Measurements from ENCODE around the gene PRDM16. TPM values are rescaled to one million over a fixed set of nuclear protein-coding genes. Genes with fewer than 3 reads are reported as not detected.

The PRDM16 gene
- total RNA-seq, 2 experiments from 2014 or later, result 0.18 to 0.21 TPM

DNA sequence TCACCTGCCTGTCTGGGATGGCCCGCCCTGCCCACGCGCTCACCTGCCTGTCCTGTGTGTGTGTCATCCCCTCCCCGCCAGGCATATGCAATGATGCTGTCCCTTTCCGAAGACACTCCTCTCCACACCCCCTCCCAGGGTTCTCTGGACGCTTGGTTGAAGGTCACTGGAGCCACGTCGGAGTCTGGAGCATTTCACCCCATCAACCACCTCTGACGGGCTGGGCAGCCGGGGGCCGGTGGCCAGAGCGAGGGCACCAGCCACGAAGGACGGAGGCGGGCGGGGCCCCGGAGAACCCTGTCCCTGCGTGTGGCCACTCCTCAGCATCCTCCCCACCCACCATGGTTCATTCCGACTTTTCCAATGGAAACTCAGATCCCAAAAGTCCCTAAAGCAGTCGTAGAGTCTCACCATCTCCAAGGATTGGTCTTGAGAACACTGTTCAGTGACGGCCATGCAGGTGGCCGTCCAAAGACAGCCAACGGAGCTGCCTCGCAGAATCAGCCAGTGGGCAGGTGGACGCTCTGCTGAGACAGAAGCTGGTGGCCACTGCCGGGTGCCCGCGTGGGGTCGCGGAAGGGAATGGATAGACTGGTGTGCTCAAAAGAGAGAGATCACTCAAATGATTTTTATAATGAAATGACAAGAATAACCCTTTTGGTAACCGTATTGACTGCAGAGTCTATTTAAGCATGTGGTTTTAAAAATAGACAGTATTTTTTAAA lies 364.8 kb downstream of the PRDM16 start:
- DNase-seq, result no peak

DNA sequence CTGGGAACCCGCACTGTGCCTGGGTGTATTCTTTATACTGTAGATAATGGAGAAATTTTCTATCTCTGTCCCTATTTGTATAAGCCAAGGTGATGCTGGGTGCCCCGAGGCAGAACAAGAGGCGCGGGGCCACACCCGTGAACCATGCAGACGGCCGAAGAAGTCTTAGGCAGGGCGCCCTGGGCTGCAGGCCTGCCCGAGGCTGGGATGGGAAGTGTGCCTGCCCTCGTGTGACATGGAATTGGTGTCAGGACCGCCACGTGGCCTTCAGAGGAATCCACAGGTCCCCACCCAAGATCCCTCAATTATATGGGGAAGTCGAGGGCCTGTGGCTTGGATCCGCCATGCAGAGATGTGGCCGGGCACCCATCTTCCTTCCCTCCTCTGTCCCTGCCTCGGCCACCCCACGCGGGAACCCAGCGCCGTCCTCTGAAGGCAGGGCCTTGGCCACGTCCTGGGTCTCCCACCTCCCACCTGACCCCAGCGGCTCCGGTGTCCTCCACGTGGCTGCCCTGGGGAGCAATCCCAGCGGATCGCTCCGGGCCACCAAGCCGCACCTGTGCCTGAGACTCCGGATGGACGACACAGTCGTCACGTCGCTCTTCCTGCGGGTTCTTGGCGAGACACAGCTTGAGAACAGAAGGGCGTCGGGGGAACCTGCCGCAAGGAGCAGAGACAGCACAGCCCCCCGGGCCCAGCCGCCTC lies 365.6 kb downstream of the PRDM16 start:
- Mint-ChIP-seq H3K36me3 (ENCODE audit: low read depth) (no peaks in the 10 kb centered on the region), H3K27ac (no peak overlapping the region), H3K4me3 (no peak overlapping the region), H3K4me1 (ENCODE audit: low read depth) (no peaks in the 10 kb centered on the region), H3K9me3 (ENCODE audit: insufficient read depth) (no peaks in the 10 kb centered on the region), H3K27me3 (ENCODE audit: low read depth) (no peaks in the 10 kb centered on the region)
- ATAC-seq (no peak), DNase-seq (no peak)
- ChIA-PET CTCF (no interaction called here), POLR2A (no interaction called here)

More for the DNA sequence above, 364.8 kb downstream of the PRDM16 start:
- ChIA-PET POLR2A (no interaction called here), CTCF (no interaction called here)
- no peaks in the 10 kb centered on the region for H3K4me1 Mint-ChIP-seq (ENCODE audit: low read depth)
- ATAC-seq, result no peak
- no peaks in the 10 kb centered on the region for H3K27me3 Mint-ChIP-seq (ENCODE audit: low read depth)
- no peaks in the 10 kb centered on the region for H3K9me3 Mint-ChIP-seq (ENCODE audit: insufficient read depth)
- H3K4me3 Mint-ChIP-seq, result no peak overlapping the region
- no peak overlapping the region for H3K27ac Mint-ChIP-seq
- H3K36me3 Mint-ChIP-seq (ENCODE audit: low read depth), result no peaks in the 10 kb centered on the region

DNA sequence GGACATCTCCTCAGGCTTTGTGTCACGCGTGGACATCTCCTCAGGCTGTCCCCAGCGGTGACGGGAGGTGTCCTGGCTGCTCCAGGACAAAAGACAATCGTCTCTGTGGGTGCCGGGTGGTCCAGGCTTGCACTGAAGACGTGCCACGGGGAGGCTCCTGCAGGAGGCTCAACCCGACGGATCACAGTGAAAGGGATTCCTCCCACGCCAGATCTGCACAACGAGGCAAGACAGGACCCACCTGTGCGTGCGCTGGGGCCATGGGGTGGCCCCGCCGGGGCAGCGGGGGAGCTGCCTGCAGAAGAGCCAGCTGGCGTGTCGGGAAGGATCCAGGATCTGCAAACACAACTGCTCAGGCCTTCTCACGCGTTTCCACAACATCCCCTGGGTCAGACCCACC lies 366.7 kb downstream of the PRDM16 start:
- H3K9me3 Mint-ChIP-seq (ENCODE audit: insufficient read depth), result no peaks in the 10 kb centered on the region
- no peaks in the 10 kb centered on the region for H3K27me3 Mint-ChIP-seq (ENCODE audit: low read depth)
- H3K4me1 Mint-ChIP-seq (ENCODE audit: low read depth), result no peaks in the 10 kb centered on the region
- no peak overlapping the region for H3K27ac Mint-ChIP-seq
- no peak overlapping the region for H3K4me3 Mint-ChIP-seq
- ATAC-seq (no peak), DNase-seq (no peak)
- ChIA-PET CTCF (no interaction called here), POLR2A (no interaction called here)
- no peaks in the 10 kb centered on the region for H3K36me3 Mint-ChIP-seq (ENCODE audit: low read depth)

GRCh38 chr1:3436451-3436850 lies 367.4 kb downstream of the PRDM16 start:
- H3K27ac Mint-ChIP-seq, result no peak overlapping the region
- DNase-seq, result no peak

DNA sequence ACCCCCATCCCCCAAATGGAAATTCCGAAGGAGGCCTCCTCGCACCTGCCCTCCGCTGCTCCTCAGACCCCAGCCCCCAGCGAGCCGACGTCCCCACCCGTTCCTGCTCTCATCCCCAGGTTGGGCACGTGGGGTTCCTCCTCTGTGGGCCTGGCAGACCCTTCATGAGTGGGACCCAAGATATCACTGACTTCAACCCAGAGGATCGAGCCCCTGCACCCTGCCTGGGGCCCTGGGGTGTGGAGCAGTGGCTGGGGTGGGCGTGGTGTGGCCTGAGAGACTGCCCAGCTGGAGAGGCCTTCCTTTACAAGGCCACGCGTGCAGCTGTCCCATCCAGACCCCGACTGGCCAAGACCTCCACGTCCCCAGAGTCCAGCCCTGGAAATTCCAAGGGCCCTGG lies 367.9 kb downstream of the PRDM16 start:
- CTCF ChIA-PET, result interaction anchor here (1.0 kb wide), 1 partner anchor 16 kb away, joined by 3 read pairs; no protein-coding TSS in a partner anchor
- Mint-ChIP-seq H3K4me3 (no peak overlapping the region), H3K27ac (no peak overlapping the region), H3K4me1 (ENCODE audit: low read depth) (no peaks in the 10 kb centered on the region), H3K36me3 (ENCODE audit: low read depth) (no peaks in the 10 kb centered on the region), H3K27me3 (ENCODE audit: low read depth) (no peaks in the 10 kb centered on the region), H3K9me3 (ENCODE audit: insufficient read depth) (no peaks in the 10 kb centered on the region)
- ATAC-seq, result no peak
- POLR2A ChIA-PET, result no interaction called here
- no peak for DNase-seq

More at GRCh38 chr1:3436451-3436850, 367.4 kb downstream of the PRDM16 start:
- Mint-ChIP-seq H3K4me1 (ENCODE audit: low read depth) (no peaks in the 10 kb centered on the region), H3K4me3 (no peak overlapping the region), H3K9me3 (ENCODE audit: insufficient read depth) (no peaks in the 10 kb centered on the region), H3K36me3 (ENCODE audit: low read depth) (no peaks in the 10 kb centered on the region), H3K27me3 (ENCODE audit: low read depth) (no peaks in the 10 kb centered on the region)
- POLR2A ChIA-PET, result no interaction called here
- ATAC-seq, result no peak
- CTCF ChIA-PET, result no interaction called here

DNA sequence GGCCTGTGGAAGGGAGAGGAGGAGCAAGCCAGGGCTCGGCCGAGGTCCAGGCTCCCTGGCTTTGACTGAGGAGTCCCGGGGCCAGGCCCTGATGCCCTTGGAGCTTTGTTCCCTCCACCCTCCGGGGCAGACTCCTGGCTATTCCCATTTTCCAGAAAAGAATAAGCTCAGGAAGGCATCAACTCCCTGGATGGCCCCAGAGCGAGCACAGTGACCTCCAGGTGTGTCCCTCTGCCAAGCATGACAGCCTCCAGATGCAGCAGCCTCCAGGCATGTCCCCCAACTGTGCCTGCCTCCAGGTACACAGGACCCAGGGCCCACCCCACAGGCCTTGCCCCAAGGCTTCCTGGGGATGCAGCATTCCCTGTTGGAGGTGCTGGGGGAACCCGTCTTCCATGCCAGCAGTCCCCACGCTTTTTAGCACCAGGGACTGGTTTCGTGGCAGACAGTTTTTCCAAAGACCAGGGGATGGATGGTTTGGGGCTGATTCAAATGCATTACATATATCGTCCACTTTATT lies 369.7 kb downstream of the PRDM16 start:
- Mint-ChIP-seq H3K4me1 (ENCODE audit: low read depth) (no peaks in the 10 kb centered on the region), H3K9me3 (ENCODE audit: insufficient read depth) (no peaks in the 10 kb centered on the region), H3K36me3 (ENCODE audit: low read depth) (no peaks in the 10 kb centered on the region), H3K4me3 (no peak overlapping the region), H3K27ac (no peak overlapping the region), H3K27me3 (ENCODE audit: low read depth) (no peaks in the 10 kb centered on the region)
- DNase-seq (no peak), ATAC-seq (no peak)
- CTCF ChIA-PET, result no interaction called here
- POLR2A ChIA-PET, result no interaction called here

GRCh38 chr1:3439346-3440299 lies 370.6 kb downstream of the PRDM16 start:
- ChIA-PET POLR2A (no interaction called here), CTCF (no interaction called here)
- Mint-ChIP-seq H3K9me3 (ENCODE audit: insufficient read depth) (no peaks in the 10 kb centered on the region), H3K36me3 (ENCODE audit: low read depth) (no peaks in the 10 kb centered on the region), H3K4me3 (no peak overlapping the region), H3K27ac (no peak overlapping the region), H3K4me1 (ENCODE audit: low read depth) (no peaks in the 10 kb centered on the region), H3K27me3 (ENCODE audit: low read depth) (no peaks in the 10 kb centered on the region)
- no peak for DNase-seq
- ATAC-seq, result no peak

DNA sequence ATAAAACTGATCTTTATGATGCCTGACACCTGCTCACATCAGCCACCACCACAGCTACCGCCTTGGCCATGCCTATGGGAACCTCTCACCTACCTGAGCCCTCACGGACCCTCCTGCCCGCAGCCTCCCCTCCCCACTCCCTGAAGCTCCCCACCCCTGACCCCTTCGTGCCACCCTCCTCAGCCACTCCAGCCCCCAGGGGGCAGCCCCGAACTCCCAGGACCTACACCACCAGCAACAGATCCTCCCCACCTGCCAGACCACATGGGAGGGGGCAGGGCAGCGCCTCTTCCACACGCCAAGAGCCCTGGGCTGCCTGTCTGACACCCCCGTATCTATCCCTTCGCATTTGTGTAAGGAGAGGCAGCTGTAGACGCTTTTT lies 371.3 kb downstream of the PRDM16 start:
- H3K9me3 Mint-ChIP-seq (ENCODE audit: insufficient read depth), result no peaks in the 10 kb centered on the region

GRCh38 chr1:3440711-3441409 lies 371.9 kb downstream of the PRDM16 start:
- Mint-ChIP-seq H3K27me3 (ENCODE audit: low read depth) (no peaks in the 10 kb centered on the region), H3K4me1 (ENCODE audit: low read depth) (no peaks in the 10 kb centered on the region), H3K36me3 (ENCODE audit: low read depth) (no peaks in the 10 kb centered on the region), H3K4me3 (no peak overlapping the region), H3K9me3 (ENCODE audit: insufficient read depth) (no peaks in the 10 kb centered on the region), H3K27ac (no peak overlapping the region)
- no peak for DNase-seq
- ChIA-PET CTCF (interaction anchor here (0.7 to 0.9 kb wide), 2 partner anchors 12 to 178 kb away, joined by 3 read pairs; no protein-coding TSS in a partner anchor), POLR2A (no interaction called here)
- no peak for ATAC-seq

More for the DNA sequence above, 371.3 kb downstream of the PRDM16 start:
- no peak overlapping the region for H3K4me3 Mint-ChIP-seq
- H3K27me3 Mint-ChIP-seq (ENCODE audit: low read depth), result no peaks in the 10 kb centered on the region
- CTCF ChIA-PET, result no interaction called here
- no peaks in the 10 kb centered on the region for H3K36me3 Mint-ChIP-seq (ENCODE audit: low read depth)
- no peaks in the 10 kb centered on the region for H3K4me1 Mint-ChIP-seq (ENCODE audit: low read depth)
- DNase-seq, result no peak
- no peak overlapping the region for H3K27ac Mint-ChIP-seq
- no peak for ATAC-seq
- POLR2A ChIA-PET, result no interaction called here

GRCh38 chr1:3441410-3441847 lies 372.4 kb downstream of the PRDM16 start:
- H3K36me3 Mint-ChIP-seq (ENCODE audit: low read depth), result no peaks in the 10 kb centered on the region
- ChIA-PET POLR2A (no interaction called here), CTCF (interaction anchor here (0.7 to 0.9 kb wide), 2 partner anchors 11 to 177 kb away, joined by 3 read pairs; no protein-coding TSS in a partner anchor)
- no peak overlapping the region for H3K27ac Mint-ChIP-seq
- H3K27me3 Mint-ChIP-seq (ENCODE audit: low read depth), result no peaks in the 10 kb centered on the region
- DNase-seq, result no peak
- ATAC-seq, result no peak
- H3K9me3 Mint-ChIP-seq (ENCODE audit: insufficient read depth), result no peaks in the 10 kb centered on the region
- no peaks in the 10 kb centered on the region for H3K4me1 Mint-ChIP-seq (ENCODE audit: low read depth)
- no peak overlapping the region for H3K4me3 Mint-ChIP-seq

DNA sequence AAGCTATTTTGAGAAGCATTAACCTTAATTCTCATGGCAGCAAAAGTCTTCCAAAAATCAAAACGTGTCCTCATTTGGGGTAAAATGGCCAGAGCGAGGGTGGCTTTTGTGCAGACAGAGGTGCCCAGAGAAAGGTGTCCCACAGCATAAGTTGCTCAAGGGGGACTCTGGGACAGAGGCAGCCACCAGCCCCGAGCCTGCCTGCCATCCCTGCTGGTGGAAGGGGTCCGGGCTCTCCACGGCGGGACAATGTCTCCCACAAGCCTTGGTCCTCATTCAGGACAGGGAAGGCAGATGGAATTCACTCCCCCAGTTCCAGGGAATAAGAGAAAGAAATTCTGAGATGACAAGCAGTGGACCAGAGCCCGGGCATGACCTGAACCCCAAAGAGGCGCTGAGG lies 372.9 kb downstream of the PRDM16 start:
- Mint-ChIP-seq H3K27me3 (ENCODE audit: low read depth) (no peaks in the 10 kb centered on the region), H3K9me3 (ENCODE audit: insufficient read depth) (no peaks in the 10 kb centered on the region), H3K4me1 (ENCODE audit: low read depth) (no peaks in the 10 kb centered on the region), H3K36me3 (ENCODE audit: low read depth) (no peaks in the 10 kb centered on the region), H3K4me3 (no peak overlapping the region), H3K27ac (no peak overlapping the region)
- POLR2A ChIA-PET, result no interaction called here
- DNase-seq (no peak), ATAC-seq (no peak)
- CTCF ChIA-PET, result interaction anchor here (0.7 to 0.9 kb wide), 2 partner anchors 11 to 177 kb away, joined by 3 read pairs; no protein-coding TSS in a partner anchor

Data from activated CD8-positive, alpha-beta T cell treated with anti-CD3 and anti-CD28 coated beads, Interleukin-2, amount 10 ng/mL, durations not matched to agents 7 days and 5 days (primary cell).